ENCODE results near the gene BACE1. TPM values are rescaled to one million over a fixed set of nuclear protein-coding genes. Genes with fewer than 3 reads are reported as not detected.

BACE1 gene
- total RNA-seq, 1 donor from 2014 or later = 0.13 TPM

DNA sequence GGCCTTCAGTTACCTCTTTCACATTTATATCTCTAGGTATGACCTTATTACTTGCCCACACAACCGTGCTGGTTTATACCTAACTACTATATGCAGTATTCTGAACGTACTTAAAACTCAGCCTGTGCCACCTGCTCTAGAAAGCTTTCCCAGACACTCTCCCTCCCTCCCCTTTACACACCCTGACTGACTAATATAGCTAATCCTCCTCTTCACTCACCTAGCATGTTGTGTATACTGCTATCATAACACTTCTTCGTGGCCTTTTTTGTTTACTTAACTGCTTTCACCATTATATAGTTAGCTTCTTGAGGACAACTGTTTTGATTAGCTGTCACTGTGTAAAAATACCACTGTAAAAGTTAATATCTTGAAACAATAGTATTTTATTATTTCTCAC is 60.1 kb downstream of the BACE1 start:
- Mint-ChIP-seq H3K27me3 (ENCODE audit: insufficient read depth) (no peaks in the 10 kb centered on the region), H3K27ac (no peak overlapping the region), H3K4me3 (no peak overlapping the region), H3K36me3 (ENCODE audit: low read depth) (peaks cover 18% of the 10 kb centered on the region), H3K4me1 (ENCODE audit: low read depth) (peaks cover 5% of the 10 kb centered on the region), H3K9me3 (no peaks in the 10 kb centered on the region)
- intact Hi-C loops (cut with micrococcal nuclease) = no loop called here
- DNase-seq (ENCODE audit: low spot score) = no peak

DNA sequence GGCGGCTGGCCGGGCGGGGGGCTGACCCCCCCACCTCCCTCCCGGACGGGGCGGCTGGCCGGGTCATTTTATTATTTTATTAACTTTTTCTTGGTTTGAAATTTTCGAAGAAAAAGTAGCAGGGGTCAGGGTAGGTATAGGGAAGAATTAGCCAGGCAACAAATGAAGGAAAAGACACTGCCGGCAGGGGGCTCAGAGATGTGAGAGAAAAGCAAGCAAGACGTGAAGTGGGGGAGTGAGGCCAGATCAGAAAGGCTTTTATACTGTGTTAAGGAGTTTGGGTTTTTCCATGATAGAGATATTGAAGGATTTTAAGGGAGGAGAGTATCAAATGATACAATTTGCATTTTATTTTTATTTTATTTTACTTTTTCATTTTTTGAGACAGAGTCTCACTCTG is 64.5 kb downstream of the BACE1 start:
- Mint-ChIP-seq H3K27me3 (ENCODE audit: insufficient read depth) (no peaks in the 10 kb centered on the region), H3K9me3 (no peaks in the 10 kb centered on the region), H3K27ac (no peak overlapping the region), H3K4me3 (no peak overlapping the region), H3K4me1 (ENCODE audit: low read depth) (peaks cover 5% of the 10 kb centered on the region), H3K36me3 (ENCODE audit: low read depth) (peaks cover 27% of the 10 kb centered on the region)
- no peak for DNase-seq (ENCODE audit: low spot score)
- intact Hi-C loops (cut with micrococcal nuclease) = no loop called here

DNA sequence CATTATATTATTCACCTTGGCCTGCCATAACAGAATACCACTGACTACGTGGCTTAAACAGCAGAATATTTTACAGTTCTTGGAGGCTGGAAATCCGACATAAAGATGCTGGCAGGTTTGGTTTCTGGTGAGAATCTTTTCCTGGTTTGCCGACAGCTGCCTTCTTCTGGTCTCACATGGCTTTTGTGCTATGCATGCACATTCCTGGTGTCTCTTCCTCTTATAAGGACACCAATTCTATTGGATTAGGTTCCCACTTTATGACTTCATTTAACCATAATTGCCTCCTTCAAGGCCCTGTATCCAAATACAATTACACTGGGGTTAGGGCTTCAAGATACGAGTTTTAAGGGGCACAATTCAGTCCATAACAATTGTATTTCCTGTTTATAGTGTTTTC is 66.5 kb downstream of the BACE1 start:
- no peak overlapping the region for H3K4me3 Mint-ChIP-seq
- H3K4me1 Mint-ChIP-seq (ENCODE audit: low read depth) = no peaks in the 10 kb centered on the region
- DNase-seq (ENCODE audit: low spot score) = no peak
- no peaks in the 10 kb centered on the region for H3K27me3 Mint-ChIP-seq (ENCODE audit: insufficient read depth)
- peaks cover 35% of the 10 kb centered on the region for H3K36me3 Mint-ChIP-seq (ENCODE audit: low read depth)
- no peak overlapping the region for H3K27ac Mint-ChIP-seq
- intact Hi-C loops (cut with micrococcal nuclease) = no loop called here
- H3K9me3 Mint-ChIP-seq = no peaks in the 10 kb centered on the region

DNA sequence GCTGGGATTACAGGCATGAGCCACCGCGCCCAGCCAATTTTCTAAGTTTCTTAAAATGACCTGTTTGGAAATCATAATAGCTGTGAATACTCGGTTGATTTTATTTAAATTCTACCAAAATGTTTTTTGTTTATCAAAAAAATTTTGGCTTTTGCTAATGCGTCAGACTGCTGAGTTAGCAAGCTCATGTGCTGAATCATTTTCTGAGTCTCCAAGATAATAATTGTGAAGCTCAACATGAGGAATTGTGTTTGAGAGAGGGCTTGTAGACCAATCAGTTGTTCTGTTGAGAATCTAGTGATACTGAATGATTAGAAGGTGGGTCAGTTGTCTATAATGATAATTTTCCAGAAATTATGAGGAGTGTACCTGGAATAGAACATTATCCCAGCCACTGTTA is 67.7 kb downstream of the BACE1 start:
- Mint-ChIP-seq H3K27ac (no peak overlapping the region), H3K27me3 (ENCODE audit: insufficient read depth) (no peaks in the 10 kb centered on the region), H3K4me3 (no peak overlapping the region), H3K9me3 (no peaks in the 10 kb centered on the region), H3K36me3 (ENCODE audit: low read depth) (peaks cover 36% of the 10 kb centered on the region), H3K4me1 (ENCODE audit: low read depth) (no peaks in the 10 kb centered on the region)
- intact Hi-C loops (cut with micrococcal nuclease) = no loop called here
- no peak for DNase-seq (ENCODE audit: low spot score)

DNA sequence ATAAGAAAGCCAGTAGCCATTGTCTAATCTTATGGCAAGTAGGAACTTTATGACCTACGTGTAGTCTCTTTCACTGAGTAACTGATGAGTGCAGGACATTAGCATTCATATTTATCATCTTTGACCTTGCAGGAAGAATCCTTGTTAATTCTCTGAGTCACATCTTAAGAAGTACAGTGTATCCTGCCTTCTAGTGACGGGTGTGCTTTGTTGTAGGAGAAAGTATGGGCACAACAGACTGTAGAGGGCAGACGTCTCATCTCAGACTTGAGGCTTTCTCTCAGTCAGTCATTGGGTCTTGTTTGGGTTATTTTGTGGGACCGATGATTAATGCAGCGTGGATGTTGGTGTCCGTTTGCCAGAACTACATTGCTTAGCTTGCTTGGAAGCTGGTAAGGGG is 76.8 kb downstream of the BACE1 start:
- H3K27me3 Mint-ChIP-seq (ENCODE audit: insufficient read depth) = no peaks in the 10 kb centered on the region
- H3K36me3 Mint-ChIP-seq (ENCODE audit: low read depth) = peaks cover 17% of the 10 kb centered on the region
- H3K27ac Mint-ChIP-seq = no peak overlapping the region
- DNase-seq (ENCODE audit: low spot score) = no peak
- no peaks in the 10 kb centered on the region for H3K9me3 Mint-ChIP-seq
- peaks cover 2% of the 10 kb centered on the region for H3K4me1 Mint-ChIP-seq (ENCODE audit: low read depth)
- intact Hi-C loops (cut with micrococcal nuclease) = no loop called here
- no peak overlapping the region for H3K4me3 Mint-ChIP-seq

DNA sequence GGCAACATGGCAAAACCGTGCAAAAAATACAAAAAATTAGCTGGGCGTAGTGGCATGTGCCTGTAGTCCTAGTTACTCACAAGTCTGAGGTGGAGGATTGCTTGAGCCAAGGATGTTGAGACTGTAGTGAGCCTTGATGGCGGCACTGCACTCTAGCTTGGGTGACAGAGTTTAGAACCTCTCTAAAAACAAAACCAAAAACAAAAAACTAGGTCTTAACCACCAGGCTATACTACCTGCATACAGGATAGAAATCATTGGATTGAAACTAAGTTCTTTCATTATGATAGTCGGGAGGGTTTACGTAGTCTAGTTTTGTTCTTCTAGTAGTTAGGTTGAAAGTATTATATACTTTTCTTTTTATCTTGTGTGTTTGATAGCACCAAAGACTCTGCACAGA is 77.8 kb downstream of the BACE1 start:
- Mint-ChIP-seq H3K36me3 (ENCODE audit: low read depth) (peaks cover 14% of the 10 kb centered on the region), H3K27me3 (ENCODE audit: insufficient read depth) (no peaks in the 10 kb centered on the region), H3K4me1 (ENCODE audit: low read depth) (peaks cover 13% of the 10 kb centered on the region), H3K9me3 (no peaks in the 10 kb centered on the region), H3K27ac (no peak overlapping the region), H3K4me3 (no peak overlapping the region)
- DNase-seq (ENCODE audit: low spot score) = no peak
- intact Hi-C loops (cut with micrococcal nuclease) = no loop called here

Other genes starting within 250 kb of the BACE1 start
- 49.9 and 54.2 TPM in 2 replicates for gene SIK3, start 217.8 kb downstream of the BACE1 start, total RNA-seq
- 71.8 and 83.6 TPM in 2 replicates for gene PAFAH1B2, start 172.0 kb downstream of the BACE1 start, total RNA-seq
- gene SIDT2, start 137.5 kb downstream of the BACE1 start, total RNA-seq = 24.3 and 32.2 TPM in 2 replicates
- 2.9 and 4.6 TPM in 2 replicates for gene TAGLN, start 116.9 kb downstream of the BACE1 start, total RNA-seq
- 151 and 154 TPM in 2 replicates for gene PCSK7, start 84.2 kb downstream of the BACE1 start, total RNA-seq
- gene RNF214, start 83.6 kb downstream of the BACE1 start, total RNA-seq = 18.5 and 26.3 TPM in 2 replicates
- gene BACE1-AS, start 24.9 kb downstream of the BACE1 start, total RNA-seq = 4.8 and 5.7 TPM in 2 replicates
- gene CEP164, start 11.6 kb upstream of the BACE1 start, total RNA-seq = 37.2 and 43.5 TPM in 2 replicates